ENCODE data around the gene TRIM9. TPM values are rescaled to one million over a fixed set of nuclear protein-coding genes. Genes with fewer than 3 reads are reported as not detected.

Gene TRIM9
- total and polyA plus RNA-seq, 2 donors (not counting 3 experiments of a cell fraction or from before 2014, with no cell fraction given), result not detected

DNA sequence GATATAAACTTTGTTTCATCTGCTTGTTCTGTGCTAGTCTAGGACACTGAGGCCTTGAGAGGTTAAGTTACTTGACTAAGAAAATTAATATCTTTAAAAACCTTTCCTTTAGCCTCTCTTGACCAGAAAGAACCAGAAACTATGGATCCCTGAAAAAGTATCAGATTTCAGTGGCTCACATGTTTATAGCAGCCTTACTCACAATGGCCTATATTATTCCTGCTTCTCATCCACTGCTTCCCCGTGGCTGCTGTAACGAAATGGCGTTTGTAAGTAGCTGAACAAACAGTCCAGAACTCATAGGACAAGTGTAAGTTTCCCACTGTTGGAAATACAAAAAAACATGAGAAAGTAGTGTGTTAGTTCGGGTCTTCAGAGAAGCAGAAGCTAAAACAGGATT, 147.5 kb downstream of the TRIM9 start:
- H3K27ac ChIP-seq (ENCODE audit: insufficient read depth, low read depth, low read length), result no peak overlapping the region
- H3K27me3 ChIP-seq (ENCODE audit: control insufficient read depth in 2 of 2, insufficient read depth in 2 of 2, low read length in 2 of 2), result no peaks in the 10 kb centered on the region
- intact Hi-C loops (cut with micrococcal nuclease), result no loop called here
- FAIRE-seq (no peak), DNase-seq (ENCODE audit: low read depth, low spot score) (no peak)
- H3K4me3 ChIP-seq (replicated peaks in 1 of 3; ENCODE audit: insufficient read depth in 1 of 3, low read depth in 1 of 3, low read length in 3 of 3), result no peak overlapping the region
- H2AFZ ChIP-seq (ENCODE audit: low read depth, low read length), result no peak overlapping the region
- peaks cover 3% of the 10 kb centered on the region for H3K79me2 ChIP-seq (ENCODE audit: control insufficient read depth, insufficient read depth, low read length)
- no peak overlapping the region for H3K4me2 ChIP-seq (ENCODE audit: insufficient read depth, low read length)
- H3K36me3 ChIP-seq (ENCODE audit: control insufficient read depth in 2 of 2, extremely low read depth in 1 of 2, insufficient read depth in 2 of 2, low read length in 2 of 2), result no peaks in the 10 kb centered on the region
- H4K20me1 ChIP-seq (replicated peaks; ENCODE audit: control insufficient read depth, extremely low read depth, insufficient read depth, low read length), result no peaks in the 10 kb centered on the region
- no peak overlapping the region for H3K9ac ChIP-seq (replicated peaks; ENCODE audit: extremely low read depth, insufficient read depth, low read length)
- dilution Hi-C loops (cut with MboI; ENCODE audit: extremely low pct_ligation_motif_present, low sequenced_read_pairs), result no loop called here
- POLR2A ChIA-PET, result no interaction called here
- H3K9me3 ChIP-seq (replicated peaks; ENCODE audit: control insufficient read depth, insufficient read depth, low read length), result no peaks in the 10 kb centered on the region
- TF ChIP-seq JUN (IDR thresholded peaks at IDR 0.05; ENCODE audit: borderline replicate concordance, insufficient read depth, insufficient read length, low read depth), result no peak
- TF ChIP-seq POLR2AphosphoS5 (IDR thresholded peaks at IDR 0.05; ENCODE audit: insufficient read depth, low read depth, low read length), result no peak
- peaks cover 13% of the 10 kb centered on the region for H3K4me1 ChIP-seq (ENCODE audit: control insufficient read depth, extremely low read depth, insufficient read depth, low read length)
- CTCF ChIA-PET, result no interaction called here
- H3K9me1 ChIP-seq (replicated peaks; ENCODE audit: control insufficient read depth, extremely low read depth, insufficient read depth, low read length), result no peaks in the 10 kb centered on the region
- no TSS peak for BruUV-seq (replicated peaks)

DNA sequence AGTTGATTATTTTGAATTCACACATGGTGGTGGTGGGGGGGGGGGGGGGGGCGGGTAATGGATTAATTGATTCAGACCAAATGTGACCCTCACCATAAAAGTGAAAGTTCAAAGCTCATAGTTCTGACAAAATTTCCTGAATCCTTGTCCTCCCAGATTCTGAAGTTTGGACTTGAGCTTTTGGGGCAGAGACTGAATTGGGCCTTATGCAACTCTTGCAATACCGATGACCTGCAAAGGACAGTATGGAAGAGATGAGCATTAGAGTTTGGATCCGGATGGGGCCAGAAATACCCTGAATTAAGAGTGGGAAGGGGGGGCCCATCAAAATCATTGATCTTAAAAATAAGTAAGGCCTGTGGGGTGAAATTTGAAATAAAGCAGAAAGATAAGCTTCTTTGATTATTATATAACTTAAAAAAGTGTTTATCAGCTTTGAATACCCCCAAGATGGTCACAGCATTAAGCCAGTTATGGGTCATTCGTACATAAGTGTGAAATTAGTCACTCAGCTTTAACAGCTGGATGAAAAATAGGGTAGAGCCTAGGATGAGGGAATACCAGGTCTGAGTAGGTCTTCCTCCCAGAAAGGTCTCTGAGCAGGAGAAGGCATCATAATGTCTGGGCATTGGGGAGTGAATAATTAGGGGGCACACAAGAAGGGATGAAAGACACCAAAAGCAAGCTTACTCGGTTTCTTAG, 148.5 kb downstream of the TRIM9 start:
- CTCF ChIA-PET, result no interaction called here
- peaks cover 13% of the 10 kb centered on the region for H3K4me1 ChIP-seq (ENCODE audit: control insufficient read depth, extremely low read depth, insufficient read depth, low read length)
- peaks cover 3% of the 10 kb centered on the region for H3K79me2 ChIP-seq (ENCODE audit: control insufficient read depth, insufficient read depth, low read length)
- H3K27me3 ChIP-seq (ENCODE audit: control insufficient read depth in 2 of 2, insufficient read depth in 2 of 2, low read length in 2 of 2), result no peaks in the 10 kb centered on the region
- no peaks in the 10 kb centered on the region for H3K9me1 ChIP-seq (replicated peaks; ENCODE audit: control insufficient read depth, extremely low read depth, insufficient read depth, low read length)
- H4K20me1 ChIP-seq (replicated peaks; ENCODE audit: control insufficient read depth, extremely low read depth, insufficient read depth, low read length), result no peaks in the 10 kb centered on the region
- H3K27ac ChIP-seq (ENCODE audit: insufficient read depth, low read depth, low read length), result no peak overlapping the region
- DNase-seq (ENCODE audit: low read depth, low spot score), result no peak
- H2AFZ ChIP-seq (ENCODE audit: low read depth, low read length), result no peak overlapping the region
- H3K9me3 ChIP-seq (replicated peaks; ENCODE audit: control insufficient read depth, insufficient read depth, low read length), result no peaks in the 10 kb centered on the region
- intact Hi-C loops (cut with micrococcal nuclease), result no loop called here
- FAIRE-seq, result no peak
- TF ChIP-seq POLR2AphosphoS5 (IDR thresholded peaks at IDR 0.05; ENCODE audit: insufficient read depth, low read depth, low read length), result no peak
- no peak for TF ChIP-seq JUN (IDR thresholded peaks at IDR 0.05; ENCODE audit: borderline replicate concordance, insufficient read depth, insufficient read length, low read depth)
- TF ChIP-seq POLR2A (IDR thresholded peaks at IDR 0.05; ENCODE audit: low read depth, low read length), result no peak
- TF ChIP-seq MYC (IDR thresholded peaks at IDR 0.05; ENCODE audit: low read depth, low read length), result no peak
- no peak for TF ChIP-seq FOS (IDR thresholded peaks at IDR 0.05; ENCODE audit: borderline replicate concordance, insufficient read depth, low read length)
- TF ChIP-seq CTCF (IDR thresholded peaks at IDR 0.05; ENCODE audit: extremely low read depth in 1 of 2, insufficient read depth in 1 of 2, low read depth in 1 of 2, low read length in 2 of 2), result no peak
- no peak for TF ChIP-seq EZH2 (IDR thresholded peaks at IDR 0.05; ENCODE audit: borderline replicate concordance, low read depth, low read length, severe bottlenecking)
- TF ChIP-seq MAX (IDR thresholded peaks at IDR 0.05; ENCODE audit: insufficient read depth, insufficient read length), result no peak
- POLR2A ChIA-PET, result no interaction called here
- dilution Hi-C loops (cut with MboI; ENCODE audit: extremely low pct_ligation_motif_present, low sequenced_read_pairs), result no loop called here
- no peaks in the 10 kb centered on the region for H3K36me3 ChIP-seq (ENCODE audit: control insufficient read depth in 2 of 2, extremely low read depth in 1 of 2, insufficient read depth in 2 of 2, low read length in 2 of 2)
- H3K9ac ChIP-seq (replicated peaks; ENCODE audit: extremely low read depth, insufficient read depth, low read length), result no peak overlapping the region
- H3K4me2 ChIP-seq (ENCODE audit: insufficient read depth, low read length), result no peak overlapping the region
- H3K4me3 ChIP-seq (replicated peaks in 1 of 3; ENCODE audit: insufficient read depth in 1 of 3, low read depth in 1 of 3, low read length in 3 of 3), result no peak overlapping the region
- no TSS peak for BruUV-seq (replicated peaks)

All from endothelial cell of umbilical vein (primary cell).